PC-3 (cell line): ENCODE measurements around the gene HEATR3.

Experiments used
- EZH2 ChIP-seq: fragments of 300-600 bp; sonication (generic); IDR thresholded peaks from one replicate; pipeline ENCODE4 v1.6.1; 2017; ENCODE audit warnings: antibody characterized with exemption, mild to moderate bottlenecking, low read length; ENCODE audit not compliant: unreplicated experiment
- TF ChIP-seq, protein P1 (sequence below): fragments of 300-600 bp; sonication (generic); conservative IDR thresholded peaks from 2 replicates; pipeline ENCODE4 v1.5.1; 2017; ENCODE audit warnings: antibody characterized with exemption, low read depth, mild to moderate bottlenecking, low read length

DNA sequence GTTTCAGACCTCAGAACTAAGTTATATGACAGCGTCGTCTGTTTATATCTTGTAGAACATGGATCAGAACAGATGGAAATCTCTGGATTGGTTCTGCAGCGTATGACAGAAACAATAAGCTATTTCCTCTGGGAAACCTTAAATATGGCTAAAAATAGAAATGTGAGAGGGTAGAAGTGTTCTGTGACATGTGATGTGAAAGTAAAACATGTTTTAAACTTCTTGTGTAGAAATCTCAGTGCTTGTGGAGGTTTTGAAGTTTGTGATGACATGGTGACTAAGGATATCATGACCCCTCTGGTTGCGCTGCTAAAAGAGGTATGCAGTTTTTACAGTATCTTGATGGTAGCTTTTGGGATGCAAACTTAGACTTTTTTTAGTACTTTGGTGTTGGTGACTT lies 2.8 kb downstream of the HEATR3 start:
- TF ChIP-seq EZH2, result no peak
- TF ChIP-seq, protein P1, sequence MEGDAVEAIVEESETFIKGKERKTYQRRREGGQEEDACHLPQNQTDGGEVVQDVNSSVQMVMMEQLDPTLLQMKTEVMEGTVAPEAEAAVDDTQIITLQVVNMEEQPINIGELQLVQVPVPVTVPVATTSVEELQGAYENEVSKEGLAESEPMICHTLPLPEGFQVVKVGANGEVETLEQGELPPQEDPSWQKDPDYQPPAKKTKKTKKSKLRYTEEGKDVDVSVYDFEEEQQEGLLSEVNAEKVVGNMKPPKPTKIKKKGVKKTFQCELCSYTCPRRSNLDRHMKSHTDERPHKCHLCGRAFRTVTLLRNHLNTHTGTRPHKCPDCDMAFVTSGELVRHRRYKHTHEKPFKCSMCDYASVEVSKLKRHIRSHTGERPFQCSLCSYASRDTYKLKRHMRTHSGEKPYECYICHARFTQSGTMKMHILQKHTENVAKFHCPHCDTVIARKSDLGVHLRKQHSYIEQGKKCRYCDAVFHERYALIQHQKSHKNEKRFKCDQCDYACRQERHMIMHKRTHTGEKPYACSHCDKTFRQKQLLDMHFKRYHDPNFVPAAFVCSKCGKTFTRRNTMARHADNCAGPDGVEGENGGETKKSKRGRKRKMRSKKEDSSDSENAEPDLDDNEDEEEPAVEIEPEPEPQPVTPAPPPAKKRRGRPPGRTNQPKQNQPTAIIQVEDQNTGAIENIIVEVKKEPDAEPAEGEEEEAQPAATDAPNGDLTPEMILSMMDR, result no peak
